Activated T-helper 9 cell treated with anti-CD3 and anti-CD28 coated beads, Interleukin-2, amount 50 U/mL, for 16 hours (primary cell): Measurements from ENCODE around the gene TATDN2.
"Not testable (repeated sequence)": the region's sequence is repeated elsewhere in the genome, so short reads cannot be mapped to it uniquely, and the experiment has no call there.

Experiments used
- DNase-seq: peaks from one replicate; pipeline ENCODE4 v3.0.0-alpha.2; 2020; ENCODE audit warnings: low read depth

TATDN2 gene

GRCh38 chr3:10292505-10293419 lies 44.5 kb downstream of the TATDN2 start, which contains the start of gene GHRL:
Gene GHRL, minus strand, starts transcription at chr3:10292947. Its CDS starts 2,767 bp downstream, at chr3:10290180.
- no peak for DNase-seq

GRCh38 chr3:10294030-10294586 lies 45.8 kb downstream of the TATDN2 start:
- no peak for DNase-seq

- DNase-seq, result not testable (repeated sequence)
Observed at GRCh38 chr3:10298064-10298463, 49.8 kb downstream of the TATDN2 start.

GRCh38 chr3:10299175-10299574 lies 50.9 kb downstream of the TATDN2 start:
- no peak for DNase-seq

DNA sequence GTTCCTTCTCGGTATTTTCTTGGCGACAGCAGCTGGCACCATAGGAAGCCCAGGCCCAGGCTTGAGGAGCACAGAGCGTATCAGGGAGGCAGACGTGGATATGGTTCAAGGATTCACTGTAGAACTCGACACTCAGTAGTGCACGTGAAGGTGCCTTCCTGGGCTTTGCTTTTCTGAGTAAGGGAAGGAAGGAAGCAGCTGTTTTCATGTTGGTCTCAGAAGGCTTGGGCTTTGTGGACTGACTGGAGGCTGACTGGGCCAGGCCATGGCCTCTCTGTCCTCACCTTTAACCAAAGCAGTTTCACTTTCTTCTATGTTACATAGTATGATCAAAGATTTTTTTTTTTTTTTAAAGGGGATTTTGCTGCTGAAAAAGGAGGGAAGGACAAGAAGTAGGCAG lies 51.4 kb downstream of the TATDN2 start:
- DNase-seq, result no peak

DNA sequence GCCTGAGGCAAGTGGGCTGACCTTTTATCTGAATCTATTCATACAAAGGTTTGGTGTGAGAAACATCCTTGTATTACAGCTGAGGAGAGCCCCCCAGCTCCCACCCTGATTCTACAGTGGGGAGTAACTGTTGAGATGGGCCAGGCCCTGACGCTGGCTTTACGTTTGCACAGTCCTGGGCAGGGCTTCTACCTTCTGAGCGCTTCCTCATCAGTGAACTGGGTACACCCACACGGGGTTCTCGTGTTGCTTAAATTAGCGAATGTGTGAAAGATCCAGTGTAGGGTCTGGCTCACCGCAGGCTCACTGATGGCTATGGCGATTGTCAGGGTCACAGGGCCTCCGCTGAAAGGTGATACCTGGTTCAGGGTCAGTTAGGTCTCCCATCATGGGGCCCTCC lies 51.8 kb downstream of the TATDN2 start:
- no peak for DNase-seq

GRCh38 chr3:10303105-10303504 lies 54.8 kb downstream of the TATDN2 start:
- no peak for DNase-seq

DNA sequence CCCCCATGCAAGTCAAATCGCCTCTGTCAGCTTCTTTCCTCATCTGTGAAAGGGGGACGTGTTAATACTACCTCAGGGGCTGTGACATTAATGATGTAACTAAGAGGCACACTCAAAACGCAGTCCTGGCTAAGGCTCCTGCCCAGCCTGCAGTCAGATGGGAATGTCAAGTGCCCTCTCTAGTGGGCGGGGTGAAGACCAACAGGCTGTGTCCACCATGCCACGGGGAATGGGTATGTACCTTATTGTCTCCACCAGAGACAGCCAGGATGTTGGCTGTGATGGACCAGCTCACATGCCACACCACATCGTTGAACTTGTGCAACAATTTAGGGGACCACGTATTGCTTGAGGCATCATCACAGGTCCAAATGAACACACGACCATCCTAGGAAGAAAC lies 55.5 kb downstream of the TATDN2 start:
- DNase-seq, result no peak

DNA sequence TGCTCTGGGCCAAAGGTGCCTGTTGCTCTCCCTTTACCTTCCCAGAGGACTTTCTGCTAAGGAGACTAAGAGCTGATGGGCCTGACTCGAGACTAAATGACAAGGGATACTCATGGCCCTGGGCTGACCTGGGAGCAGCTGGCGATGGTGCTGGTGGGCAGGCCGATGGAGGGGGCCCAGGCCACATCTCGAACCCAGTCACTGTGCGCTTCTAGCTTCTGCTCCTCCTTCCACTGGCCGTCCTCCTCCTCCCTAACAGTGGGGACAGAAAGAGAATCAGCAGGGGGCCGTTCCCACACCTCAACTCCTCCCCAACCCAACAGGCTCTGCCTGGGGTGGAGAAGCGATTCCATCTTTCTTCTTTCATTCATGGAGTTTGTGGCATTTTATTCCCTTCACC lies 56.6 kb downstream of the TATDN2 start:
- no peak for DNase-seq

GRCh38 chr3:10305331-10305902 lies 57.2 kb downstream of the TATDN2 start:
- no peak for DNase-seq

DNA sequence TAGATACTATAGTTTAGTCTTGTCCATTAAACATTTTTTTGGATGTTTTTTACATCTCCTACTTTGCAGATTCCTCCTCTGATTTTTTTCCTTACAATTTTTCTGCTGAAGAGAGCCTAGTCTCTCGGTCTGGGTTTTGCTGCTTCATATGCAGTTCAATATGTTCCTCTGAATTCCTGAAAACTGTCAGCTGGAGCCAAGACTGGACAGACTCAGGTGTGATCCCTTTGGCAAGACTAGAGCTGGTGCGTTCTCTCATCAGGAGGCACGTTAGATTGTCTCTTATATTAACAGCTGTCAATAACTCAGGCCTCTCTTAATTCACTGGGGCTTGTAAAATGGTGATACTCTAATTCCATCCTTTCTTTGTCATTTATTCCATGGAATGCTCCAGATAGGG lies 57.9 kb downstream of the TATDN2 start:
- DNase-seq, result no peak

DNA sequence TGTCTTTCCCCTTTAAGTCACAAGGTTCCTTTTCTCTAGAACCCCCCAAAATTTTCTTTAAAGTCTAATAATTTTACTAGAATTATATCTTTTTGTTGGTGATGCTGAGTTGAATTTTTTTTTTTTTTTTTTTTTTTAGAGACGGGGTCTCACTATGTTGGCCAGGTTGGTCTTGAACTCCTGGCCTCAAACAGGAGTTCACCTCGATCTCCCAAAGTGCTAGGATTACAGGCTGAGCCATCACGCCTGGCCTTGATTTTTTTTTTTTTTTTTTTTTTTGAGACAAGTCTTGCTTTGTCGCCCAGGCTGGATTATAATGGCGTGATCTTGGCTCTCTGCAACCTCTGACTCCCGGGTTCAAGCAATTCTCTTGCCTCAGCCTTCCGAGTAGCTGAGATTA lies 60.4 kb downstream of the TATDN2 start:
- DNase-seq, result no peak

DNA sequence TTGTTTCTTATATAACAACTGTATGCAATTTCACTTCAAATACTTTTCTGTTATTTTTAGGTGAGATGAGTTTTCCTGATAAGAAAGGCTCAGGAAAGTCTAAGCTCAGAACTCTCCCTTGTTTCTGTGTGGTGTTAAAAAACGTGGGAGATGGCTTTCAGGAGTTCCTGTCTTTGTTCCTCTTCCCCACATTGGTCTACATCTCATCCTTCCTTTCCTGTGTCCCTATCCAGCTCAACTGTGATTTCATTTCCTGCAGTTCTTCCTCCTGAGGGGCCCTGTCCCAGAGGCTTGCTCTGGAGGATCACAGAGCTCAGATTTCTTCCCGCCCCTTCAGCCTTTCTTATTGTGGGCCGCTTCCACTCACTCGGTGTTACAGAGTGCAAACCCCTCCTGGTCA lies 61.5 kb downstream of the TATDN2 start:
- DNase-seq, result no peak

- DNase-seq, result no peak
Observed at GRCh38 chr3:10310578-10310977, 62.3 kb downstream of the TATDN2 start.

GRCh38 chr3:10311710-10312109 lies 63.5 kb downstream of the TATDN2 start:
- DNase-seq, result no peak

- DNase-seq, result no peak
Observed at GRCh38 chr3:10312391-10312790, 64.1 kb downstream of the TATDN2 start.

GRCh38 chr3:10312861-10313260 lies 64.6 kb downstream of the TATDN2 start:
- DNase-seq, result no peak

DNA sequence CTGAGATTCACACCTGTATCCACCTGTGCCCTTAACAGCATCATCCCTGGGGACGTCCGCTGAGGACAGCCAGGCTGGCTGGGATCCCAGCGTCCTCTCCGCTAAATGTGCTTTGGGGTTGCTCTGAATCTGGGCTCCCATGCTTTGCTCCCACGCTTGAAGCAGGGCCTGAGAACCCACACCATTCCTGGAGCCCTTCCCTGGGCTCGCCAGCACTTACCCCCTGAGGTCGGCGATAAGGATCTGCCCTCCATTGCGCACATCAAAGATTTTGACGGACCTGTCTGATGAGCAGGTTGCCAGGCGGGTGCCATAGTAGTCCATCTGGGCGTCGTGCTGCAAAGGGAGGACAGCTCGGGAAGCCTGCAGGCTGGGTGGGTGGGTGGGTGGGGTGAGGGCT lies 66.8 kb downstream of the TATDN2 start:
- DNase-seq, result no peak

DNA sequence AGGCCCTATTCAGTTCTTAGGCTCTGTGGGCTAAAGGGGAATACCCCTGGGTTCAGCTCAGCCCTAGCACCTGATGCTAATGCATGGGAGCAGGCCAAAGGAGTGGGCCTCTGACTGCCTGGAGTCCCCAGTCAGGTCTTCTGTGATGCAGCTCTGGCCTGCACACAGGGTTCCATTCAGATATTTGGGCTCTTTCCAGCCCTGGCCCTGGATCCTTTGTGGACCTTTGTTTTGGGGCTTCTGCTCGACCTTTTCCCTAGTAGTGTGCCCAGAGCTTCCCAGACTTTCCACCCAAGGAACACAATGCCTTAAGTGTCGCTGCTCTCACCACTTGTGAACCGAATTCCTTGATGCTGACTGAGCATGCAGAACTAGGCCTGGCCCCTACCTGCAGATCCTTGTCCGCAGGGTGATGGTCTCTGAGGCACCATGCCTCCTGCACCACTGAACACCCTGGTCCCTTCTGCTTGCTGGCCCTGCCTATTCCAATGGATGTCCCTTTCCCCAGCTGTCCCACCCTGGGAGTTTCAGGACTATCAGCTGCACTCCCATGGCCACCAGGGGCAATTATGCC lies 67.6 kb downstream of the TATDN2 start:
- no peak for DNase-seq

DNA sequence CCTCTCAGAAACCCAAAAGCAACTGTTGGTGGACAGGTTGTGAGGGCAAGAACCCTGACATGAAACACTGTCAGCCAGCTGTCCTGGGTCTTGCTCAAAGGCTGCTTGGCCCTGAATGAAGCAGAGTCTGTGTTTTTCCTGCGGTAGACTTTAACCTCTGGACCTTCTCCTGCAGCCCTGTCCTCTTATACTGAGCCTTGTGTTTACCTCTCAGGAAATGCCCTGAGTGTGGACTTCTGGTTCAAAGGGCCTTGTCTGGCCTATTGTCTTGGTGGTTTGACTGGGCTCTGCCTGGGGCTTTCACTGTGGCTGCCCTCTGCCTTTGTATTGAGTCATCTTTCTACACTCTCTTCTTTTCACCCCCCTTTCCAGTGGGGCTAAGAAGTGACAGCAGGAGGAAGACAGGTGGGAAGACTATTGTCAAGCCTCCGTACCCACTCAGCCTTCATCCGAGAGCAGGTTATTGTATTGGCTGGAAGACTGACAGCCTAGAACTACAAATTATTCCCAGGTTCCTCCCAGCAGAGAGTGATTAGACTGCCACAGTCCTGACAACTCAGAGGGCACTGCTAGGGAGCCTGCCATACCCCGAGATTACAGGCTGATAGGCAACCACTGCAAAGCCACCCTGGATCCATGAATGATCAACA lies 69.2 kb downstream of the TATDN2 start:
- DNase-seq, result no peak

GRCh38 chr3:10317961-10318350 lies 69.7 kb downstream of the TATDN2 start:
- DNase-seq, result no peak

GRCh38 chr3:10319251-10319650 lies 71.0 kb downstream of the TATDN2 start:
- no peak for DNase-seq
